Neutrophil (primary cell): ENCODE results near the gene C11orf58.

Source experiments
- H3K27ac ChIP-seq: fragments of 200-600 bp; sonication (generic); 2 replicates; pipeline ENCODE4 v1.5.1; 2016; ENCODE audit warnings: mild to moderate bottlenecking, moderate library complexity
- H3K27me3 ChIP-seq: fragments of 200-600 bp; sonication (generic); 2 replicates; pipeline ENCODE4 v1.6.0; 2016; ENCODE audit warnings: mild to moderate bottlenecking
- H3K36me3 ChIP-seq: fragments of 200-600 bp; sonication (generic); 2 replicates; pipeline ENCODE4 v1.5.1; 2017
- H3K4me1 ChIP-seq, 2 experiments: fragments of 200-600 bp in 1 of 2; sonication (generic) in 1 of 2; 1 replicate in 1 of 2; 2 replicates in 1 of 2; pipeline versions ENCODE4 v1.5.1 to v1.6.1; 2013 to 2016; ENCODE audit warnings: low read depth in 1 of 2, low read length in 1 of 2, mild to moderate bottlenecking in 1 of 2, moderate library complexity in 1 of 2; ENCODE audit not compliant: control insufficient read depth in 1 of 2, insufficient read depth in 1 of 2
- H3K4me3 ChIP-seq, 2 experiments: fragments of 200-600 bp in 1 of 2; sonication (generic) in 1 of 2; 1 replicate in 1 of 2; 2 replicates in 1 of 2; pipeline ENCODE4 v1.5.1; 2013 to 2016; ENCODE audit warnings: low read depth in 1 of 2, low read length in 1 of 2, mild to moderate bottlenecking in 1 of 2, moderate library complexity in 1 of 2
- H3K9me3 ChIP-seq: fragments of 200-600 bp; sonication (generic); 2 replicates; pipeline ENCODE4 v1.5.1; 2016
- TF ChIP-seq, protein P1 (sequence below): fragments of 200-600 bp; sonication (generic); IDR thresholded peaks from 2 replicates; pipeline ENCODE4 v1.5.1; 2016; ENCODE audit warnings: antibody characterized with exemption

C11orf58 gene

DNA sequence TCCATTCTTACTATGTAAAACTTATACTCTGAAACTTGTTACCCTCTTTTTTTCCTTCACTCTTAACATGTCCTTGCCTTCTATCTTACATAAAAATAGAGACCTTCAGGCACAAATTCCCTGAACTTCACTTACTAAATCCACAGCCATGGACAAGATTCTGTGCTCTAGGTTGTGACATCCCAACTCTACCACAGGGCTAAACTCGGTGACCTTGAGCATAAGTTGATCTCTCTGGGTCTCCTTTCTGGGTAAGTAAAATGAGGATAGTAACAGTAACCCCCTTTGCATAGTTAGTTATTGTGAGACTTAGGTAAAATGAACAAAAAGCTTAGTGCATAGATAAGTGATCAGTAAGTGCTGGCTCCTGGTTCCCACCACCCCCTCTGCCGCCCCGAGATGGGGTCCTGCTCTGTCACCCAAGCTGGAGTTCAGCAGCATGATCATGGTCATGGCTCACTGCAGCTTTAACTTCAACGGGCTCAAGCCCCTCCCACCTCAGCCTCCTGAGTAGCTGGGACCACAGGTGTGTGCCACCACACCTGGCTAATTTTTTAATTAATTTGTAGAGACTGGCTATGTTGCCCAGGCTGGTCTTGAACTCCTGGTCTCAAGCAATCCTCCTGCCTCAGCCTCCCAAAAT, 20.1 kb downstream of the C11orf58 start:
- Histone ChIP-seq H3K36me3 (peaks cover 52% of the 10 kb centered on the region), H3K9me3 (no peaks in the 10 kb centered on the region), H3K27ac (no peak overlapping the region), H3K4me1 (no peaks in the 10 kb centered on the region), H3K27me3 (no peaks in the 10 kb centered on the region), H3K4me3 (no peak overlapping the region)
- TF ChIP-seq, protein P1, sequence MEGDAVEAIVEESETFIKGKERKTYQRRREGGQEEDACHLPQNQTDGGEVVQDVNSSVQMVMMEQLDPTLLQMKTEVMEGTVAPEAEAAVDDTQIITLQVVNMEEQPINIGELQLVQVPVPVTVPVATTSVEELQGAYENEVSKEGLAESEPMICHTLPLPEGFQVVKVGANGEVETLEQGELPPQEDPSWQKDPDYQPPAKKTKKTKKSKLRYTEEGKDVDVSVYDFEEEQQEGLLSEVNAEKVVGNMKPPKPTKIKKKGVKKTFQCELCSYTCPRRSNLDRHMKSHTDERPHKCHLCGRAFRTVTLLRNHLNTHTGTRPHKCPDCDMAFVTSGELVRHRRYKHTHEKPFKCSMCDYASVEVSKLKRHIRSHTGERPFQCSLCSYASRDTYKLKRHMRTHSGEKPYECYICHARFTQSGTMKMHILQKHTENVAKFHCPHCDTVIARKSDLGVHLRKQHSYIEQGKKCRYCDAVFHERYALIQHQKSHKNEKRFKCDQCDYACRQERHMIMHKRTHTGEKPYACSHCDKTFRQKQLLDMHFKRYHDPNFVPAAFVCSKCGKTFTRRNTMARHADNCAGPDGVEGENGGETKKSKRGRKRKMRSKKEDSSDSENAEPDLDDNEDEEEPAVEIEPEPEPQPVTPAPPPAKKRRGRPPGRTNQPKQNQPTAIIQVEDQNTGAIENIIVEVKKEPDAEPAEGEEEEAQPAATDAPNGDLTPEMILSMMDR, result no peak

DNA sequence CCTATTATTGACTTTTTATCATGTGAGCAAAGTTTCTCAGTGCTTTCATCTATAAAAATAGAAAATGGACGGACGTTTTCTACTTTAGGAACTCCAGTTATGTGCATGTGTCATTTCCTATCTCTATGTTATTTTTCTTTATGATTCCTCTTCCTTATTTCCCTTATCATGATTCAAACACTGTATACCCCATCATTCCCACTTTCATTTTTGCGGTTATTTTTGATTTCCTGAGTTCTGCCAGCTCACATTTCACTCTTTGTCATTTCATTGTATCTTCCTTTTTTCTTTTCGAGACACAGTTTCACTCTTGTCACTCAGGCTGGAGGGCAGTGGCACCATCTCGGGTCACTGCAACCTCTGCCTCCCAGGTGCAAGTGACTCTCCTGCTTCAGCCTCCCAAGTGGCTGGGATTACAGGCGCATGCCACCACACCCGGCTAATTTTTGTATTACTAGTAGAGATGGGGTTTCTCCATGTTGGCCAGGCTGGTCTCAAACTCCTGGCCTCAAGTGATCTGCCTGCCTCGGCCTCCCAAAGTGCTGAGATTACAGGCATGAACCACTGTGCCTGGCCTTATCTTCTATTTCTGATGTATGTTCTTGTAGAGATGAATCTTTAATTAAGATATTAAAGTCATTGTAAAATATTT, 21.5 kb downstream of the C11orf58 start:
- TF ChIP-seq, protein P1, result no peak
- peaks cover 38% of the 10 kb centered on the region for H3K36me3 ChIP-seq
- no peaks in the 10 kb centered on the region for H3K27me3 ChIP-seq
- H3K4me3 ChIP-seq, result no peak overlapping the region
- H3K9me3 ChIP-seq, result no peaks in the 10 kb centered on the region
- H3K4me1 ChIP-seq, result no peaks in the 10 kb centered on the region
- no peak overlapping the region for H3K27ac ChIP-seq

DNA sequence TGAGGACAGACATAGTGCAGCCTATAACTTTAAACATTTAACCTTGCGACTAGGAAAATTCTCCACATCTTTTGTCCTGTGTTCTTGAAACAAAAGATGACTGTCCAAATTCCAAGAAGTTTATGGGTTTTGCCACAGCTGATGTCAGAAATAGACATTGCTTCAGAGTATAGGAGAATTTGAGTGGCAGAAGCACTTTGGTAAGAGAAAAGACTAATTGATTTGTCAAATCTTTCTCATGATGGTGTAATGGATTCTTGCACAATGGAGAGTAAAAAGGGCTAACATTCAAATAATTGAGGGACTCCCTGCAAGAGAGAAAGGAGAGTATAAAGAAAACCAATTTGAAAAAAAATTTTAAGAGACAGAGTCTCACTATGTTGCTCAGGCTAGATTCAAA, 25.3 kb downstream of the C11orf58 start:
- Histone ChIP-seq H3K27me3 (peaks cover 10% of the 10 kb centered on the region), H3K27ac (no peak overlapping the region), H3K4me3 (no peak overlapping the region), H3K9me3 (no peaks in the 10 kb centered on the region), H3K4me1 (no peaks in the 10 kb centered on the region), H3K36me3 (peaks cover 1% of the 10 kb centered on the region)
- TF ChIP-seq, protein P1, result no peak

DNA sequence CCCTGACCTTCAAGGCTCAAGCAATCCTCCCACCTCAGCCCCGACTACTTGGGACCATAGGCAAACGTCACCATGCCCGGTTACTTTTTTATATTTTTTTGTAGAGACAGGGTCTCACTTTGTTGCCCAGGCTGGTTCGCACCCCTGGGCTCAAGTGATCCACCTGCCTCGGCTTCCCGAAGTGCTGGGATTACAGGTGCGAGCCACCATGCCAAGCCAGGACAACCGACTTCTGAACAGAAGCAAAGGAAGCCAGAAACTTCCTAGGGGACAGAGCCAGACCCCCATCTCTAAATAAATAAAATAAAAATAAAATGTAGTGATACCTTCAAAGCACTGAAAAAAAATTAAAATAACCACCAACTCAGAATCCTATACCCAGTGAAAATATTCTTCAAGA, 26.4 kb downstream of the C11orf58 start:
- Histone ChIP-seq H3K27me3 (peaks cover 10% of the 10 kb centered on the region), H3K27ac (no peak overlapping the region), H3K9me3 (no peaks in the 10 kb centered on the region), H3K4me1 (no peaks in the 10 kb centered on the region), H3K4me3 (no peak overlapping the region), H3K36me3 (no peaks in the 10 kb centered on the region)
- TF ChIP-seq, protein P1, result no peak

DNA sequence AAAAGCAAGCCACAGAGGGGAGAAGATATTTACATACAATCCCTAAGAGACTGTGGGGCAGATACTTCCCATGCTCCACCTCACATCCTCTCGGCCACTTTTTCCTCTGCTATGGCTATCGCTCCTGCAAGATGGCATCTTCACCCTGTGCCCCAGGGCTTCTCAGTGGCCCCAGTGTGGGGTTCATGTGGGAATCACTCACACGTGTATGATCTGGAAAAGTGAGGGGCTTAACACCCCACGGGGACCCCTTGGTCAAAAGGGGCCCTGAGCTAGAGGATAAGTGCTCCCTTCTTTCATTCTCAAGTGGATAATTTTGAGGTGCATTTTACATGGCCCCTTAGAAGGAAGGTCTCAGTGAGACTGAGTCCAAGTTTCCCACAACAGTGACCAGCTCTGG, 28.7 kb downstream of the C11orf58 start:
- peaks cover 10% of the 10 kb centered on the region for H3K27me3 ChIP-seq
- TF ChIP-seq, protein P1, result no peak
- no peak overlapping the region for H3K27ac ChIP-seq
- H3K36me3 ChIP-seq, result no peaks in the 10 kb centered on the region
- H3K4me3 ChIP-seq, result no peak overlapping the region
- H3K4me1 ChIP-seq, result no peaks in the 10 kb centered on the region
- H3K9me3 ChIP-seq, result no peaks in the 10 kb centered on the region
